GM12878 (cell line): ENCODE measurements around the gene NAALADL2. TPM values are rescaled to one million over a fixed set of nuclear protein-coding genes. Genes with fewer than 3 reads are reported as not detected.
A peak's percentile ranks its signal among the peaks of the same experiment; 100 is the strongest.

Experiments
- ATF7 ChIP-seq: fragments of 450-650 bp; IDR thresholded peaks from 2 replicates; pipeline ENCODE4 v1.6.1; 2016; ENCODE audit warnings: low read depth, mild to moderate bottlenecking
- CBX5 ChIP-seq: sonication (generic); IDR thresholded peaks from 2 replicates; pipeline ENCODE4 v1.6.1; 2016; ENCODE audit warnings: low read depth, moderate library complexity, mild to moderate bottlenecking, inconsistent platforms
- CHD2 ChIP-seq: IDR thresholded peaks from 2 replicates; pipeline ENCODE4 v1.6.1; 2011; ENCODE audit warnings: low read depth, low read length, improper control_type of control experiment, borderline replicate concordance
- DPF2 ChIP-seq: fragments of 450-650 bp; IDR thresholded peaks from 2 replicates; pipeline ENCODE4 v1.6.1; 2017; ENCODE audit warnings: mild to moderate bottlenecking
- EP300 ChIP-seq, 2 experiments: fragments of 150-350 bp in 1 of 2; IDR thresholded peaks; 2 replicates each; pipeline ENCODE4 v1.6.1; 2011 to 2012; ENCODE audit warnings: low read depth in 2 of 2, low read length in 2 of 2, borderline replicate concordance in 1 of 2, improper control_type of control experiment in 1 of 2, inconsistent platforms in 1 of 2; ENCODE audit not compliant: control insufficient read depth in 1 of 2
- FOXK2 ChIP-seq: fragments of 450-650 bp; IDR thresholded peaks from 2 replicates; pipeline ENCODE4 v1.6.1; 2017; ENCODE audit warnings: mild to moderate bottlenecking, moderate library complexity
- MEF2B ChIP-seq: fragments of 450-650 bp; IDR thresholded peaks from 2 replicates; pipeline ENCODE4 v1.6.1; 2018; ENCODE audit warnings: mild to moderate bottlenecking, moderate library complexity; ENCODE audit not compliant: partially characterized antibody, poor library complexity, severe bottlenecking
- MLLT1 ChIP-seq: fragments of 450-650 bp; IDR thresholded peaks from 2 replicates; pipeline ENCODE4 v1.6.1; 2016; ENCODE audit warnings: mild to moderate bottlenecking
- MTA2 ChIP-seq: fragments of 450-650 bp; IDR thresholded peaks from 2 replicates; pipeline ENCODE4 v1.6.1; 2016; ENCODE audit warnings: low read depth, mild to moderate bottlenecking, moderate library complexity
- NFYA ChIP-seq: IDR thresholded peaks from 2 replicates; pipeline ENCODE4 v1.6.1; 2011; ENCODE audit warnings: low read depth, mild to moderate bottlenecking, low read length, improper control_type of control experiment, borderline replicate concordance
- PAX8 ChIP-seq: fragments of 450-650 bp; IDR thresholded peaks from 2 replicates; pipeline ENCODE4 v1.6.1; 2017; ENCODE audit warnings: mild to moderate bottlenecking, moderate library complexity
- PBX3 ChIP-seq: IDR thresholded peaks from 2 replicates; pipeline ENCODE4 v1.6.1; 2011; ENCODE audit warnings: mild to moderate bottlenecking, low read depth, low read length, moderate library complexity; ENCODE audit not compliant: insufficient replicate concordance
- RAD51 ChIP-seq: fragments of 450-650 bp; IDR thresholded peaks from 2 replicates; pipeline ENCODE4 v1.6.1; 2016; ENCODE audit warnings: moderate library complexity, mild to moderate bottlenecking, inconsistent platforms
- RCOR1 ChIP-seq: conservative IDR thresholded peaks from 2 replicates; pipeline ENCODE4 v1.6.1; 2012; ENCODE audit warnings: low read depth, low read length, improper control_type of control experiment
- RFX5 ChIP-seq: IDR thresholded peaks from 2 replicates; pipeline ENCODE4 v1.6.1; 2011; ENCODE audit warnings: low read depth, low read length, improper control_type of control experiment
- SIN3A ChIP-seq: IDR thresholded peaks from 2 replicates; pipeline ENCODE4 v1.6.1; 2012; ENCODE audit warnings: low read depth, low read length, improper control_type of control experiment
- SMC3 ChIP-seq: IDR thresholded peaks from 2 replicates; pipeline ENCODE4 v1.6.1; 2011; ENCODE audit warnings: low read length, improper control_type of control experiment, borderline replicate concordance
- TCF7 ChIP-seq: IDR thresholded peaks from 2 replicates; pipeline ENCODE4 v1.6.1; 2014; ENCODE audit warnings: antibody characterized with exemption, borderline replicate concordance
- USF2 ChIP-seq: IDR thresholded peaks from 2 replicates; pipeline ENCODE4 v1.6.1; 2011; ENCODE audit warnings: low read depth, low read length, improper control_type of control experiment, borderline replicate concordance
- ZBTB33 ChIP-seq: fragments of 450-650 bp; IDR thresholded peaks from 2 replicates; pipeline ENCODE4 v1.6.1; 2017; ENCODE audit warnings: mild to moderate bottlenecking
- ZNF384 ChIP-seq: IDR thresholded peaks from 2 replicates; pipeline ENCODE4 v1.6.1; 2012; ENCODE audit warnings: low read depth, mild to moderate bottlenecking, low read length, improper control_type of control experiment, borderline replicate concordance
- ZNF687 ChIP-seq: fragments of 450-650 bp; IDR thresholded peaks from 2 replicates; pipeline ENCODE4 v1.6.1; 2017; ENCODE audit warnings: mild to moderate bottlenecking, moderate library complexity
- polyA plus RNA-seq, 11 experiments: library from polyadenylated mRNA; depleted of rRNA in 4 of 11; unstranded in 6 of 11; stranded (reverse) in 5 of 11; fragments of >200 nt; fragmentation: Nextera tagmentation in 4 of 11; fragmentation: Illumina TruSeq in 1 of 11; extraction: Ambion mirVana in 4 of 11; extraction: Trizol in 1 of 11; gene quantifications; 1 replicate in 1 of 11; 2 replicates in 10 of 11; pipeline versions ENCODE4 v1.2.1 to v1.2.3, GENCODE V29; 2011 to 2016; ENCODE audit warnings: inconsistent platforms in 2 of 11, missing spikeins in 2 of 11, low read depth in 1 of 11
- total RNA-seq, 4 experiments: library from RNA; depleted of rRNA in 3 of 4; stranded (reverse); fragments of >200 nt in 3 of 4; fragmentation: Illumina TruSeq in 1 of 4; extraction: Trizol in 1 of 4; gene quantifications; 2 replicates each; pipeline versions ENCODE4 v1.2.1 to v1.2.3, GENCODE V29; 2013 to 2021

The NAALADL2 gene
- total and polyA plus RNA-seq, 10 of the 15 experiments (the other 5 are each of a cell fraction or from before 2014, with no cell fraction given), result 0.06 to 10.8 (median 0.46) TPM

- TF ChIP-seq ZNF687 (no peak), RFX5 (no peak), MLLT1 (no peak), MEF2B (peak; percentile 68), EP300 (IDR thresholded peaks at IDR 0.05; ENCODE audit: borderline replicate concordance in 1 of 2, control insufficient read depth in 1 of 2, low read depth in 2 of 2, low read length in 2 of 2) (peak; percentile 28 to 68; a peak in 2 of 4 replicates), FOXK2 (no peak), PAX8 (no peak), CHD2 (no peak), PBX3 (no peak), USF2 (no peak), ZBTB33 (no peak), RCOR1 (no peak), ZNF384 (peak; percentile 79), DPF2 (peak; percentile 33; the same call in 1 of the 2 replicates), ATF7 (peak; percentile 98), SIN3A (no peak), RAD51 (no peak; the same call in 1 of the 2 replicates), MTA2 (peak; percentile 92), TCF7 (no peak), SMC3 (no peak), NFYA (no peak), CBX5 (no peak)
These were observed 557.5 kb downstream of the NAALADL2 start (continued) for GRCh38 chr3:175416600-175416999.
